GM12801 (cell line): ENCODE measurements around the gene LRRFIP1.

Source experiments
- CTCF ChIP-seq: IDR thresholded peaks from one replicate; pipeline ENCODE4 v1.5.1; 2011; ENCODE audit warnings: control low read depth; ENCODE audit not compliant: insufficient read length; ENCODE audit errors: extremely low read depth

Gene LRRFIP1

GRCh38 chr2:237666606-237667005 lies 39.2 kb downstream of the LRRFIP1 start:
- TF ChIP-seq CTCF, result no peak

- TF ChIP-seq CTCF, result no peak
Measured at GRCh38 chr2:237667893-237668292, 40.5 kb downstream of the LRRFIP1 start.

GRCh38 chr2:237668440-237668839 lies 41.1 kb downstream of the LRRFIP1 start:
- TF ChIP-seq CTCF, result no peak

- no peak for TF ChIP-seq CTCF
Measured at GRCh38 chr2:237669283-237669627, 41.9 kb downstream of the LRRFIP1 start.

- TF ChIP-seq CTCF, result no peak
Measured at GRCh38 chr2:237669628-237670392, 42.4 kb downstream of the LRRFIP1 start.

- TF ChIP-seq CTCF, result no peak
Measured at GRCh38 chr2:237670641-237671040, 43.3 kb downstream of the LRRFIP1 start.

- TF ChIP-seq CTCF, result no peak
Measured at GRCh38 chr2:237671466-237672138, 44.2 kb downstream of the LRRFIP1 start.
